HepG2 (cell line): Measurements from ENCODE around the gene LTB4R. TPM values are rescaled to one million over a fixed set of nuclear protein-coding genes. Genes with fewer than 3 reads are reported as not detected.

Experiments used
- ATF6 ChIP-seq: sonication (generic); formaldehyde crosslinking; conservative IDR thresholded peaks from 2 replicates; pipeline ENCODE4 v1.4.0; 2020; ENCODE audit warnings: missing genetic modification reagents
- DNMT3B ChIP-seq: conservative IDR thresholded peaks from 2 replicates; pipeline ENCODE4 v1.6.1; 2016; ENCODE audit warnings: missing biosample characterization, control low read depth
- DZIP1 ChIP-seq: sonication (generic); formaldehyde crosslinking; IDR thresholded peaks from 2 replicates; pipeline ENCODE4 v1.5.0; 2020; ENCODE audit warnings: mild to moderate bottlenecking, missing genetic modification reagents
- ERF ChIP-seq: IDR thresholded peaks from 2 replicates; pipeline ENCODE4 v1.6.1; 2018; ENCODE audit warnings: missing biosample characterization, missing genetic modification reagents
- HBP1 ChIP-seq: IDR thresholded peaks from 2 replicates; pipeline ENCODE4 v1.6.1; 2016; ENCODE audit warnings: low read depth, control low read depth
- HCFC1 ChIP-seq: fragments of 150-350 bp; IDR thresholded peaks from 2 replicates; pipeline ENCODE4 v1.6.1; 2014; ENCODE audit warnings: low read depth, low read length
- HDAC6 ChIP-seq: fragments of 200-600 bp; sonication (generic); IDR thresholded peaks from 2 replicates; pipeline ENCODE4 v1.7.0; 2017; ENCODE audit warnings: mild to moderate bottlenecking, antibody characterized with exemption, low read length, low read depth
- KDM1A ChIP-seq: IDR thresholded peaks from 2 replicates; pipeline ENCODE4 v1.6.1; 2016; ENCODE audit warnings: missing compliant biosample characterization
- MXI1 ChIP-seq: IDR thresholded peaks from 3 replicates; pipeline ENCODE4 v1.6.1; 2012; ENCODE audit warnings: low read depth, low read length, inconsistent platforms, borderline replicate concordance
- PCBP1 ChIP-seq: fragments of 200-400 bp; formaldehyde crosslinking; IDR thresholded peaks from 2 replicates; pipeline ENCODE4 v1.6.1; 2017; ENCODE audit warnings: mild to moderate bottlenecking, low read depth, low read length, borderline replicate concordance
- TEAD3 ChIP-seq: optimal IDR thresholded peaks from 2 replicates; pipeline ENCODE3; 2016; ENCODE audit warnings: borderline replicate concordance
- TMF1 ChIP-seq: sonication (generic); formaldehyde crosslinking; IDR thresholded peaks from 2 replicates; pipeline ENCODE4 v1.8.1; 2022; ENCODE audit warnings: low read depth, missing genetic modification reagents
- ZBTB10 ChIP-seq: sonication (generic); formaldehyde crosslinking; IDR thresholded peaks from 2 replicates; pipeline ENCODE4 v1.4.0; 2020; ENCODE audit warnings: missing genetic modification reagents, borderline replicate concordance
- ZBTB3 ChIP-seq: sonication (generic); formaldehyde crosslinking; IDR thresholded peaks from 2 replicates; pipeline ENCODE4 v1.4.0; 2020; ENCODE audit warnings: low read depth, mild to moderate bottlenecking, moderate library complexity, missing genetic modification reagents, borderline replicate concordance
- ZFP37 ChIP-seq: sonication (generic); formaldehyde crosslinking; IDR thresholded peaks from 2 replicates; pipeline ENCODE4 v1.4.0; 2020; ENCODE audit warnings: missing genetic modification reagents, borderline replicate concordance
- ZNF17 ChIP-seq: sonication (generic); formaldehyde crosslinking; IDR thresholded peaks from 2 replicates; pipeline ENCODE4 v1.5.0; 2020; ENCODE audit warnings: mild to moderate bottlenecking, missing genetic modification reagents
- ZNF251 ChIP-seq: sonication (generic); formaldehyde crosslinking; IDR thresholded peaks from 2 replicates; pipeline ENCODE4 v1.9.0; 2021; ENCODE audit warnings: mild to moderate bottlenecking, missing genetic modification reagents
- ZNF354B ChIP-seq: sonication (generic); formaldehyde crosslinking; IDR thresholded peaks from 2 replicates; pipeline ENCODE4 v1.8.0; 2022; ENCODE audit warnings: mild to moderate bottlenecking, missing genetic modification reagents
- ZNF44 ChIP-seq: sonication (generic); formaldehyde crosslinking; IDR thresholded peaks from 2 replicates; pipeline ENCODE4 v1.5.1; 2020; ENCODE audit warnings: mild to moderate bottlenecking, missing genetic modification reagents
- ZNF766 ChIP-seq: sonication (generic); formaldehyde crosslinking; IDR thresholded peaks from 2 replicates; pipeline ENCODE4 v1.5.0; 2020; ENCODE audit warnings: missing genetic modification reagents, borderline replicate concordance
- ZNF83 ChIP-seq: sonication (generic); formaldehyde crosslinking; IDR thresholded peaks from 2 replicates; pipeline ENCODE4 v1.4.0; 2020; ENCODE audit warnings: missing genetic modification reagents, mild to moderate bottlenecking, borderline replicate concordance
- polyA plus RNA-seq, 8 experiments: library from polyadenylated mRNA; depleted of rRNA in 3 of 8; stranded (reverse) in 7 of 8; unstranded in 1 of 8; fragments of >200 nt; fragmentation: Illumina TruSeq in 4 of 8; extraction: Trizol in 4 of 8; gene quantifications; 2 replicates each; pipeline versions ENCODE4 v1.2.1 to v1.2.3, GENCODE V29; 2011 to 2016; ENCODE audit warnings: low read depth in 4 of 8, missing spikeins in 1 of 8, mixed read lengths in 1 of 8; ENCODE audit not compliant: insufficient read depth in 1 of 8
- total RNA-seq, 5 experiments: library from RNA; depleted of rRNA; stranded (reverse); fragments of >200 nt; fragmentation: Illumina TruSeq; extraction: Trizol; gene quantifications; 2 replicates each; pipeline ENCODE4 v1.2.3, GENCODE V29; 2016; ENCODE audit warnings: low read depth in 1 of 5

LTB4R gene
- total and polyA plus RNA-seq, 2 of the 13 experiments (the other 11 are each of a cell fraction or from before 2014, with no cell fraction given) = 3.2 to 8.2 TPM

- no peak for TF ChIP-seq ZBTB10 (CRISPR knock-in tag)
- no peak; the same call in 1 of the 2 replicates for TF ChIP-seq DNMT3B (CRISPR knock-in tag)
- TF ChIP-seq ZBTB3 (CRISPR knock-in tag) = peak; percentile 88
- peak; percentile 31; the same call in 1 of the 2 replicates for TF ChIP-seq TMF1
- TF ChIP-seq HBP1 = peak; percentile 42; the same call in 1 of the 2 replicates
- TF ChIP-seq ZNF354B (CRISPR knock-in tag) = peak; percentile 87; the same call in 1 of the 2 replicates
- no peak for TF ChIP-seq MXI1
- TF ChIP-seq DZIP1 (CRISPR knock-in tag) = peak; percentile 46; the same call in 1 of the 2 replicates
- no peak for TF ChIP-seq HCFC1
- TF ChIP-seq ZNF17 (CRISPR knock-in tag) = no peak
- TF ChIP-seq TEAD3 = peak; percentile 55
- no peak for TF ChIP-seq ATF6 (CRISPR knock-in tag)
- no peak; the same call in 1 of the 2 replicates for TF ChIP-seq ZNF83 (CRISPR knock-in tag)
- 0 out of 2 replicates have a peak, but pooled peaks have one; percentile 28 for TF ChIP-seq PCBP1
- no peak; the same call in 1 of the 2 replicates for TF ChIP-seq ZNF44
- peak; percentile 5; the same call in 1 of the 2 replicates for TF ChIP-seq ZNF766 (CRISPR knock-in tag)
- peak; percentile 93 for TF ChIP-seq ZNF251 (CRISPR knock-in tag)
- no peak for TF ChIP-seq ZFP37
- TF ChIP-seq HDAC6 = no peak
- peak; percentile 83 for TF ChIP-seq ERF
- peak; percentile 75 for TF ChIP-seq KDM1A
Measured at GRCh38 chr14:24332268-24332993, 21.1 kb downstream of the LTB4R start (continued).
